ACC112 (cell line): ENCODE results near the gene ADTRP.
A peak's percentile ranks its signal among the peaks of the same experiment; 100 is the strongest.

Source experiments
- H2AFZ ChIP-seq: fragments of 200-600 bp; sonication (generic); one replicate; pipeline ENCODE4 v1.6.0; 2017; ENCODE audit warnings: antibody characterized with exemption, low read length; ENCODE audit not compliant: unreplicated experiment
- H3K27ac ChIP-seq: fragments of 200-600 bp; sonication (generic); 2 replicates; pipeline ENCODE4 v1.5.1; 2014; ENCODE audit warnings: low read depth, mild to moderate bottlenecking, antibody characterized with exemption, low read length, moderate library complexity
- H3K27me3 ChIP-seq: fragments of 200-600 bp; sonication (generic); 2 replicates; pipeline ENCODE4 v1.6.1; 2014; ENCODE audit warnings: mild to moderate bottlenecking, antibody characterized with exemption, low read length, moderate library complexity, mixed read lengths; ENCODE audit not compliant: insufficient read depth
- H3K36me3 ChIP-seq: fragments of 200-600 bp; sonication (generic); 2 replicates; pipeline ENCODE4 v1.6.1; 2016; ENCODE audit warnings: mild to moderate bottlenecking, antibody characterized with exemption, low read length, moderate library complexity, mixed read lengths; ENCODE audit not compliant: insufficient read depth
- H3K4me1 ChIP-seq: fragments of 200-600 bp; sonication (generic); one replicate; pipeline ENCODE4 v1.6.1; 2016; ENCODE audit warnings: low read length, mixed read lengths; ENCODE audit not compliant: insufficient read depth, unreplicated experiment, control insufficient read depth
- H3K4me3 ChIP-seq: fragments of 200-600 bp; sonication (generic); 2 replicates; pipeline ENCODE4 v1.5.1; 2014; ENCODE audit warnings: mild to moderate bottlenecking, low read depth, low read length
- H3K79me2 ChIP-seq: fragments of 200-600 bp; sonication (generic); one replicate; pipeline ENCODE4 v1.6.0; 2016; ENCODE audit warnings: low read length; ENCODE audit not compliant: control insufficient read depth, unreplicated experiment, insufficient read depth

The ADTRP gene

GRCh38 chr6:11766589-11767450 is 11.8 kb downstream of the ADTRP start:
- Histone ChIP-seq H3K27ac (peak overlapping the region; percentile 99), H3K4me1 (peaks cover 85% of the 10 kb centered on the region), H2AFZ (peak overlapping the region; percentile 26)

GRCh38 chr6:11766043-11766442 is 12.6 kb downstream of the ADTRP start:
- no peak overlapping the region for H2AFZ ChIP-seq
- H3K36me3 ChIP-seq = no peaks in the 10 kb centered on the region
- peak overlapping the region; percentile 99 for H3K27ac ChIP-seq
- peaks cover 80% of the 10 kb centered on the region for H3K4me1 ChIP-seq
- no peaks in the 10 kb centered on the region for H3K27me3 ChIP-seq
- H3K79me2 ChIP-seq = no peaks in the 10 kb centered on the region
- H3K4me3 ChIP-seq = no peak overlapping the region

More at GRCh38 chr6:11766589-11767450, 11.8 kb downstream of the ADTRP start:
- Histone ChIP-seq H3K4me3 (no peak overlapping the region), H3K27me3 (no peaks in the 10 kb centered on the region), H3K36me3 (no peaks in the 10 kb centered on the region), H3K79me2 (no peaks in the 10 kb centered on the region)

- no peak overlapping the region for H3K27ac ChIP-seq
- H3K79me2 ChIP-seq = no peaks in the 10 kb centered on the region
- H3K4me1 ChIP-seq = peaks cover 65% of the 10 kb centered on the region
- H2AFZ ChIP-seq = no peak overlapping the region
- no peaks in the 10 kb centered on the region for H3K36me3 ChIP-seq
- H3K27me3 ChIP-seq = no peaks in the 10 kb centered on the region
- no peak overlapping the region for H3K4me3 ChIP-seq
Observed at GRCh38 chr6:11764250-11764604, 14.4 kb downstream of the ADTRP start.

GRCh38 chr6:11763460-11764249 is 14.9 kb downstream of the ADTRP start:
- no peak overlapping the region for H3K4me3 ChIP-seq
- H3K4me1 ChIP-seq = peaks cover 60% of the 10 kb centered on the region
- H3K36me3 ChIP-seq = no peaks in the 10 kb centered on the region
- no peak overlapping the region for H3K27ac ChIP-seq
- no peak overlapping the region for H2AFZ ChIP-seq
- H3K79me2 ChIP-seq = no peaks in the 10 kb centered on the region
- H3K27me3 ChIP-seq = no peaks in the 10 kb centered on the region

GRCh38 chr6:11762794-11763459 is 15.7 kb downstream of the ADTRP start:
- no peak overlapping the region for H2AFZ ChIP-seq
- H3K79me2 ChIP-seq = no peaks in the 10 kb centered on the region
- H3K27ac ChIP-seq = no peak overlapping the region
- no peak overlapping the region for H3K4me3 ChIP-seq
- H3K27me3 ChIP-seq = no peaks in the 10 kb centered on the region
- no peaks in the 10 kb centered on the region for H3K36me3 ChIP-seq
- peaks cover 52% of the 10 kb centered on the region for H3K4me1 ChIP-seq

- Histone ChIP-seq H3K36me3 (no peaks in the 10 kb centered on the region), H3K27ac (no peak overlapping the region), H3K27me3 (no peaks in the 10 kb centered on the region), H3K4me1 (peaks cover 43% of the 10 kb centered on the region), H3K4me3 (no peak overlapping the region), H3K79me2 (no peaks in the 10 kb centered on the region), H2AFZ (no peak overlapping the region)
Observed at GRCh38 chr6:11761744-11762620, 16.6 kb downstream of the ADTRP start.

- H3K4me3 ChIP-seq = no peak overlapping the region
- H3K36me3 ChIP-seq = no peaks in the 10 kb centered on the region
Observed at GRCh38 chr6:11760015-11760473, 18.6 kb downstream of the ADTRP start.

GRCh38 chr6:11758878-11759277 is 19.7 kb downstream of the ADTRP start:
- Histone ChIP-seq H3K4me3 (no peak overlapping the region), H3K27me3 (no peaks in the 10 kb centered on the region), H3K27ac (no peak overlapping the region), H2AFZ (no peak overlapping the region), H3K36me3 (no peaks in the 10 kb centered on the region), H3K4me1 (peaks cover 30% of the 10 kb centered on the region), H3K79me2 (no peaks in the 10 kb centered on the region)

More at GRCh38 chr6:11760015-11760473, 18.6 kb downstream of the ADTRP start:
- Histone ChIP-seq H3K27me3 (no peaks in the 10 kb centered on the region), H2AFZ (no peak overlapping the region), H3K27ac (no peak overlapping the region), H3K4me1 (peaks cover 33% of the 10 kb centered on the region), H3K79me2 (no peaks in the 10 kb centered on the region)

- Histone ChIP-seq H3K4me3 (no peak overlapping the region), H2AFZ (no peak overlapping the region), H3K27me3 (no peaks in the 10 kb centered on the region), H3K79me2 (no peaks in the 10 kb centered on the region), H3K27ac (no peak overlapping the region), H3K36me3 (no peaks in the 10 kb centered on the region), H3K4me1 (peaks cover 15% of the 10 kb centered on the region)
Observed at GRCh38 chr6:11756726-11757125, 21.9 kb downstream of the ADTRP start.

GRCh38 chr6:11756292-11756691 is 22.3 kb downstream of the ADTRP start:
- Histone ChIP-seq H3K27me3 (no peaks in the 10 kb centered on the region), H3K4me3 (no peak overlapping the region), H3K79me2 (no peaks in the 10 kb centered on the region), H3K27ac (no peak overlapping the region), H3K4me1 (peaks cover 13% of the 10 kb centered on the region), H2AFZ (no peak overlapping the region), H3K36me3 (no peaks in the 10 kb centered on the region)
